ENCODE results near the gene PCDHGA12.
"Not testable (repeated sequence)": the region's sequence is repeated elsewhere in the genome, so short reads cannot be mapped to it uniquely, and the experiment has no call there.

GRCh38 chr5:141432726-141433125 lies 2.4 kb downstream of the PCDHGA12 start:
- not testable (repeated sequence) for TF ChIP-seq CTCF, POLR2A (IDR thresholded peaks at IDR 0.05)
